SU-DHL-6 (cell line): Measurements from ENCODE around the gene DCC.

Experiments used
- H2AFZ ChIP-seq: fragments of 200-600 bp; sonication (generic); 2 replicates; pipeline ENCODE4 v1.6.1; 2014; ENCODE audit warnings: low read depth, mild to moderate bottlenecking, moderate library complexity, mixed read lengths, antibody characterized with exemption, low read length; ENCODE audit not compliant: severe bottlenecking
- H3F3A ChIP-seq: fragments of 200-600 bp; shearing (Covaris generic); 2 replicates; pipeline ENCODE4 v1.6.0; 2016; ENCODE audit warnings: antibody characterized with exemption, mild to moderate bottlenecking; ENCODE audit not compliant: insufficient read depth
- H3K27ac ChIP-seq: fragments of 200-600 bp; sonication (generic); 2 replicates; pipeline ENCODE4 v1.5.1; 2016; ENCODE audit warnings: low read depth, mild to moderate bottlenecking, low read length, moderate library complexity, mixed read lengths
- H3K27me3 ChIP-seq: fragments of 200-600 bp; sonication (generic), shearing (Covaris generic); 2 replicates; pipeline ENCODE4 v1.6.0; 2014; ENCODE audit warnings: mild to moderate bottlenecking, low read length
- H3K36me3 ChIP-seq: fragments of 200-600 bp; sonication (generic); 2 replicates; pipeline ENCODE4 v1.6.1; 2014; ENCODE audit warnings: mild to moderate bottlenecking, low read length, mixed read lengths
- H3K4me2 ChIP-seq: fragments of 300-600, 200-600 bp; shearing (Covaris generic), sonication (generic); 2 replicates; pipeline ENCODE4 v1.6.0; 2014; ENCODE audit warnings: low read length, low read depth, mild to moderate bottlenecking; ENCODE audit not compliant: poor library complexity, severe bottlenecking
- H3K4me3 ChIP-seq: fragments of 200-600 bp; sonication (generic); 2 replicates; pipeline ENCODE4 v1.5.1; 2014; ENCODE audit warnings: antibody characterized with exemption, low read length, mild to moderate bottlenecking, mixed read lengths; ENCODE audit not compliant: insufficient read depth, poor library complexity, severe bottlenecking
- H3K79me2 ChIP-seq: fragments of 200-600 bp; sonication (generic); 2 replicates; pipeline ENCODE4 v1.6.1; 2014; ENCODE audit warnings: mild to moderate bottlenecking, low read length, moderate library complexity; ENCODE audit not compliant: insufficient read depth
- H3K9ac ChIP-seq: fragments of 200-600 bp; sonication (generic); 2 replicates; pipeline ENCODE4 v1.7.0; 2014; ENCODE audit warnings: mild to moderate bottlenecking, low read length
- H3K9me2 ChIP-seq: fragments of 200-600 bp; sonication (generic); replicated peaks from 2 replicates; pipeline ENCODE4 v1.6.1; 2014; ENCODE audit warnings: low read length; ENCODE audit not compliant: insufficient read depth
- H3K9me3 ChIP-seq: fragments of 200-600 bp; sonication (generic); 2 replicates; pipeline ENCODE4 v1.6.1; 2014; ENCODE audit warnings: low read length, mixed read lengths; ENCODE audit not compliant: insufficient read depth
- H4K20me1 ChIP-seq: fragments of 200-600 bp; sonication (generic); 2 replicates; pipeline ENCODE4 v1.6.1; 2014; ENCODE audit warnings: low read depth, mild to moderate bottlenecking, antibody characterized with exemption, low read length, moderate library complexity, mixed read lengths
- EZH2phosphoT487 ChIP-seq: fragments of 200-600 bp; sonication (generic), shearing (Covaris generic); conservative IDR thresholded peaks from 2 replicates; pipeline ENCODE4 v1.6.1; 2018; ENCODE audit warnings: mild to moderate bottlenecking, antibody characterized with exemption, low read length, moderate library complexity, mixed read lengths
- TF ChIP-seq, protein P1 (sequence below): fragments of 200-600 bp; sonication (generic); IDR thresholded peaks from one replicate; pipeline ENCODE4 v1.5.1; 2017; ENCODE audit warnings: antibody characterized with exemption, mild to moderate bottlenecking, low read length, moderate library complexity; ENCODE audit not compliant: insufficient read depth, poor library complexity, severe bottlenecking

Gene DCC

DNA sequence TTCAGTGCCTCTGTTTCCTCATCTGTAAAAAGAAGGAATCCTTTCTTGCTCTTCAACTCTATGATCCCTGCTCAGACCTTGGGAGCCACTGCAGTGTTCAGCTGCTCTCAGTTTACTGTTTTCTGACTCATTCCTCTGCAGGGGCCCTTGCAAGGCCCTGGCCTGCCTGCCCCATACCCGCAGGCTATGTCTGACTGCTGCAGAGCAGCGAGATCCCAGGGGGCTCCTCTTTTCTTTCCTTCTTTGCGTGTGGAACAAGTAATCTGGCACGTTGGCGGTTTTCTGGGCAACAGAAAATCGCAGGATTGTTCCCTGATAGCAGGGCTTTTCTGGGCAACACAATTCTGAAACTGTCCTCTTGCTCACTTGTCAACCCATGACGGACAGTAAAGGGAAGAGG is 376.0 kb downstream of the DCC start:
- Histone ChIP-seq H2AFZ (no peak overlapping the region), H3K9me3 (no peaks in the 10 kb centered on the region), H3F3A (no peaks in the 10 kb centered on the region), H3K27me3 (no peaks in the 10 kb centered on the region), H3K9me2 (no peaks in the 10 kb centered on the region), H3K4me3 (no peak overlapping the region), H3K79me2 (no peaks in the 10 kb centered on the region), H3K36me3 (no peaks in the 10 kb centered on the region), H3K4me2 (no peak overlapping the region), H4K20me1 (no peaks in the 10 kb centered on the region), H3K9ac (no peak overlapping the region), H3K27ac (no peak overlapping the region)
- TF ChIP-seq, protein P1, sequence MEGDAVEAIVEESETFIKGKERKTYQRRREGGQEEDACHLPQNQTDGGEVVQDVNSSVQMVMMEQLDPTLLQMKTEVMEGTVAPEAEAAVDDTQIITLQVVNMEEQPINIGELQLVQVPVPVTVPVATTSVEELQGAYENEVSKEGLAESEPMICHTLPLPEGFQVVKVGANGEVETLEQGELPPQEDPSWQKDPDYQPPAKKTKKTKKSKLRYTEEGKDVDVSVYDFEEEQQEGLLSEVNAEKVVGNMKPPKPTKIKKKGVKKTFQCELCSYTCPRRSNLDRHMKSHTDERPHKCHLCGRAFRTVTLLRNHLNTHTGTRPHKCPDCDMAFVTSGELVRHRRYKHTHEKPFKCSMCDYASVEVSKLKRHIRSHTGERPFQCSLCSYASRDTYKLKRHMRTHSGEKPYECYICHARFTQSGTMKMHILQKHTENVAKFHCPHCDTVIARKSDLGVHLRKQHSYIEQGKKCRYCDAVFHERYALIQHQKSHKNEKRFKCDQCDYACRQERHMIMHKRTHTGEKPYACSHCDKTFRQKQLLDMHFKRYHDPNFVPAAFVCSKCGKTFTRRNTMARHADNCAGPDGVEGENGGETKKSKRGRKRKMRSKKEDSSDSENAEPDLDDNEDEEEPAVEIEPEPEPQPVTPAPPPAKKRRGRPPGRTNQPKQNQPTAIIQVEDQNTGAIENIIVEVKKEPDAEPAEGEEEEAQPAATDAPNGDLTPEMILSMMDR, result no peak
- no peak for TF ChIP-seq EZH2phosphoT487

DNA sequence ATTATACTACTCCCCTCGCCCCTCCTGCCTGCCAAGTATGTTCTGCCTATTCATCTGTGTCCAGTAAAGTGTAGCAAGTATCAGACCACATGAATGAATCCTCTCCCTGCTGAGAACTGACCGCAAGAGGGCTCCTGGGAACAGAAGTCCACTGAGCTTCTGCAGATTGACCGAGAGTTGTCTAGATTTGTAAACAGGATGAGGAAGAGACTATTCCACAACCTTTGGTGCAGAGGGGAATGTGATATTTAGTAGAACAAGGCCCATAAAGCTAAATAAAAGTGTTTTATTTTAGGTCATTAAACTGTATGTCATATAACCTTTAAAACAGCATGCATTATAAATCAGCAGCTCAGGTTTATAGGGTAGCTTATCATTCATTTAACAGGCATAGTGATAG is 377.0 kb downstream of the DCC start:
- Histone ChIP-seq H3K4me2 (no peak overlapping the region), H3K27ac (no peak overlapping the region), H3K79me2 (no peaks in the 10 kb centered on the region), H2AFZ (no peak overlapping the region), H3K36me3 (no peaks in the 10 kb centered on the region), H3K9ac (no peak overlapping the region), H3K4me3 (no peak overlapping the region), H3K27me3 (no peaks in the 10 kb centered on the region), H3K9me3 (no peaks in the 10 kb centered on the region), H4K20me1 (no peaks in the 10 kb centered on the region), H3F3A (no peaks in the 10 kb centered on the region), H3K9me2 (no peaks in the 10 kb centered on the region)
- TF ChIP-seq, protein P1, result no peak
- no peak for TF ChIP-seq EZH2phosphoT487

DNA sequence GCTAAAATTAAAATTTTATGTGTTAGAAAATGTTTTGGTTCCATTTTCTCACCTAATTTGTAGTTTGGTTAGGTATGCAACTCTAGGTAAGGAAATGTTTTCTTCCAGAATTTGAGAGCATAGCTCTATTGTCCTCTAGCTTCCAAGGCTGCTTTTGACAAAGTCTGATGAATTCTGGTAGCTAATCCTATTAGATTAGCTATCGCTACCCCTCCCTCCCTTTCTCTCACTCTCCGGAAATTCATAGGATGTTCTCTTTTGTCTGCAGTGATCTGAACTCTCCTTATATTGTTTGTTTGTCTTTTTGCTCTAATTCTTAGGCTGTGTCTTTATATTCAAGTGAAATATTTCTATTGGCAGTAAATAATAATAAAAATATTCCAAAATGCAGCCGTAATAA is 382.9 kb downstream of the DCC start:
- H3K27ac ChIP-seq, result no peak overlapping the region
- H4K20me1 ChIP-seq, result no peaks in the 10 kb centered on the region
- no peak overlapping the region for H2AFZ ChIP-seq
- no peaks in the 10 kb centered on the region for H3K36me3 ChIP-seq
- no peak overlapping the region for H3K4me2 ChIP-seq
- no peaks in the 10 kb centered on the region for H3K27me3 ChIP-seq
- H3K79me2 ChIP-seq, result no peaks in the 10 kb centered on the region
- H3K9ac ChIP-seq, result no peak overlapping the region
- no peaks in the 10 kb centered on the region for H3F3A ChIP-seq
- no peaks in the 10 kb centered on the region for H3K9me2 ChIP-seq
- H3K9me3 ChIP-seq, result no peaks in the 10 kb centered on the region
- no peak for TF ChIP-seq EZH2phosphoT487
- TF ChIP-seq, protein P1, result no peak
- H3K4me3 ChIP-seq, result no peak overlapping the region
